GM18951 (cell line): Measurements from ENCODE around the gene RELN.

Experiments
- POLR2A ChIP-seq: IDR thresholded peaks from 4 replicates; pipeline ENCODE4 v1.6.1; 2011; ENCODE audit warnings: mild to moderate bottlenecking; ENCODE audit not compliant: insufficient read length, insufficient read depth; ENCODE audit errors: extremely low read depth
- in situ Hi-C: fragments of 300-500 bp; cut with MboI; formaldehyde crosslinking; loops from one replicate; pipeline ENCODE4 v1.12.0; 2022; ENCODE audit warnings: low sequenced_read_pairs, mixed read lengths, inconsistent platforms; ENCODE audit not compliant: unreplicated experiment

Gene RELN

GRCh38 chr7:103951311-103951710 lies 38.1 kb downstream of the RELN start:
- in situ Hi-C loops: no loop called here
- TF ChIP-seq POLR2A: no peak

DNA sequence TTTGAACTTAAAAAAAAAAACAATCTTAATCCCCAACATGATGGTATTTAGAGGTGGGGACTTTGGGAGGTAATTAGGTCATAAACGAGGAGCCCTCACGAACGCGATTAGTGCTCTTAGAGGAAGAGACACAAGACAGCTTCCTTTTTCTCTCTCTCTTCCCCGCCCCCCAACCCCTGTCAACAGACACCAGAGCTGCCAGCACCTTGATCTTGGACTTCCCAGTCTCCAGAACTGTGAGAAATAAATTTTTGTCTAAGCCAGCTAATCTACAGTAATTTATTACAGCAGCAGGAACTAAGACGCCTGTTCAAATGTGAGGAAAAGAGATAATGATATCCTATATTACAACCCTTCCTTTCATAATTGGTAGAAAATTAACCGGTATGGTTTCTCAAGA lies 40.1 kb downstream of the RELN start:
- TF ChIP-seq POLR2A: no peak
- in situ Hi-C loops: no loop called here

DNA sequence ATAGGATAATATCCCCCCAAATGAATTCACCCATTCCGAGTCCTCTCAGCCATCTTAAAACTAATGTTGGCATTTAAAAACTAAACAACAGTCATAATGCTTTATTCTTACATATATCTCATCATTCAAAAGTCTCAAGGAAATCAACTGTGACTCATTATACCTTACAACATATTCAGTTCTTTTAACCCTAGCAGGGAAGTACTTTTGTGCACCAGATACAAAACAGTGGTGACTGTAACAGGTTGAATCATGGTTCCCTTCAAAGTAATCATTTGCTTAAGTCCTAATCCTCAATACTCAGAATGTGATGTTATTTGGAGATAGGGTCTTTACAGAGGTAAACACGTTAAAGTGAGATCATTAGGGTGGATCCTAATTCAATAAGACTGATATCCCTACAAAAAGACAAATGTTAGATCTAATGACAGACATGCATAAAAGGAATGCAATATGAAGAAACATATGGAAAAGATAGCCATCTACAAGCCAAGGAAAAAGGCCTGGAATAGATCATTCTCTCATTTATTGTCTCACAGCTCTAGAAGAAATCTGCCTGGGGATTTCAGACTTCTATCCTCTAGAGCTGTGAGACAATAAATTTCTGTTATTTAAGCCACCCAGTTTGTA lies 42.3 kb downstream of the RELN start:
- in situ Hi-C loops: no loop called here
- no peak for TF ChIP-seq POLR2A

GRCh38 chr7:103944230-103944900 lies 45.1 kb downstream of the RELN start:
- in situ Hi-C loops: no loop called here
- no peak for TF ChIP-seq POLR2A

GRCh38 chr7:103941976-103942375 lies 47.5 kb downstream of the RELN start:
- in situ Hi-C loops: no loop called here
- no peak for TF ChIP-seq POLR2A

DNA sequence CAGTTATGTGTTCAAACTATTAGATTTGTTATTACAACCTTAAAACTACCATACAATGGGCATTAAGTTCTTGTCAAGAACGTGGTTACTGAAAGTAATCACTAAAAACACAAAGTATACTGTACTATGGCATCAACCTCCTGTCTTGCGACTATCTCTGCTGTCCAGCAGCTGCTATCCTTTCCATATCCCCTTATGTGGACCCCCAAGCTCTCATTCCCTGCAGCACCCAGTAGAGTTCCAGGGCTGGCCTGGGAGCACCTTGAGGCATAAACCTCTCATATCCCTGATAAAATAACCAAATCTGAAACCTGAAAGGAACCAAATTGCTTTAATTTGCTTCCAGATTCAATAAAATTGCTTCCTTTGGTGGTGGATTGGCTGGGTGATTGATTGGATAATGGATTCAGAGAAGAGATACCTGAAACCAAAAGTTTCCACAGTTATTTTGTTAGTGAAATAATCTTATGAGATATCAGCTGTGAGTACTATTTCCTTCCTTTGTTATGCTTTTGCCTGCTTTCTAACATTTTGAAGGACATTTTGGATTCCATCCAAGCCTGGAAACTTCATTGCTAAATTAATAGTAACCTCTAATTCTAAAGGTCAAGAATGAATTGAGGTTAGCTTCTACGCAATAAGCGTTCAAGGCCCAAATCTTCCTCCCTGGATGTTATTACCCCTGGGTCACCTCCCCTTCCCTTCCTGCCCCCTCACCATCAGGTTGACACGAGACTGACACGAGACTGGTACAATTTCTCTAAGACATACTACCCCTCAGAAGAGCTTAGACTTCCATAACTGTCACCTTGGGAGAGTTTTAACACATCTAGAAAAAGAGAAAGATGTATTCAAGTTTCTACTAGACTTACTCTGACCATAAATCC lies 48.8 kb downstream of the RELN start:
- in situ Hi-C loops: no loop called here
- no peak for TF ChIP-seq POLR2A

- in situ Hi-C loops: no loop called here
- no peak for TF ChIP-seq POLR2A
Observed at GRCh38 chr7:103937680-103938079, 51.8 kb downstream of the RELN start.

- in situ Hi-C loops: no loop called here
- TF ChIP-seq POLR2A: no peak
Observed at GRCh38 chr7:103936558-103936957, 52.9 kb downstream of the RELN start.

GRCh38 chr7:103934508-103934907 lies 55.0 kb downstream of the RELN start:
- TF ChIP-seq POLR2A: no peak
- in situ Hi-C loops: no loop called here

DNA sequence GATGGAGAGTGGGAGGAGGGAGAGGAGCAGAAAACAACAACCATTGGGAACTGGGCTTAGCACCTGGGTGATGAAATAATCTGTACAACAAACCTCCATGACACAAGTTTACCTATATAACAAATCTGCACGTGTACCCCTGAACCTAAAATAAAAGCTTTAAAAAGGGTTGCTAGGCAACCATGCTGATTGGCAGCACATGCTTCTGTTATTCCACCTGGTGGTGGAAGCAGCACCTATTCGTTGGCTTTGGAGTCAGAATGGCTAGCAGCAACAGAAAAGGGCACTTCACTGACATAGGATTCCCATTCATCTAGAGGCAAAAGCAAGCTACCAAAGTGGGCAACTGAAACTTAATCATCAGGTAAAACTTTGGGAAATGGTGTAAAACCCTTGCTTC lies 57.1 kb downstream of the RELN start:
- in situ Hi-C loops: no loop called here
- no peak for TF ChIP-seq POLR2A

- in situ Hi-C loops: no loop called here
- no peak for TF ChIP-seq POLR2A
Observed at GRCh38 chr7:103929901-103930311, 59.6 kb downstream of the RELN start.

DNA sequence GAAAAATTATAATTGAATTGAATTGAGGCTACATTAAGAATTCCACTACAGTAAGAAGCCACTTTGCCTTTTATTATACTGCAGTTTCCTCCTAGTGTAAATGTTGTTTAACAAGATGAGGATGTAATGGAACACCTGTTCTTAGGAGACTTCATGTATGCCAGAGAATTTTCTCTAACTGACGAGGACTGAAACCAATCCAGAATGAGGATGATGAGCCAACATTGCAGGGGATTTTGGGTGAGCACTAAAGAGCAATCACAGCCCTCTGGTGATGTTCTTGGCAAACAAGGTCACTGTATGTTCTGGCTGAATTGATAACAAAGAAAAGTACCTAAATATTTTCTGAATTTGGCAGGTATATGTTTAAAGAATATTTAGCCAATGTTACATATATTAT lies 60.9 kb downstream of the RELN start:
- in situ Hi-C loops: no loop called here
- TF ChIP-seq POLR2A: no peak

DNA sequence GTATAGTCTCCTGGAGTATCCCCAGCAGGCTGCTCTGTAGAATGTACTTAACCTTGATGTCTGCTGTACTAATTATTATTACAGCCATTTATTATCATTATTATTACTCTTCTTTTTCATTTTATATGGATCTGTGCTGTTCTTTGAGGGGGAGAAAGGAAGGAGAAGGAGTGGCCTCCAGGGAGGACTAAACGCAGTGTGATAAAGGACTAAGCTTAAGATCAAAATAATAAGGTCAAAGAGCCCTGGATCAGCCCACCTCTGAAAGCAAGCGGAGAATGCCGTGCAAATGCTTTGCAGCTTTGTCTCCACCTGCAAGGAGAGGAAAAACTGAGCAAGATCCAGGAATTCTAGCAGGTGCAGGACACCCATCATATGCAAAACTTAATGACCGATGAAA lies 65.3 kb downstream of the RELN start:
- no peak for TF ChIP-seq POLR2A
- in situ Hi-C loops: no loop called here

GRCh38 chr7:103922407-103922806 lies 67.1 kb downstream of the RELN start:
- in situ Hi-C loops: no loop called here
- no peak for TF ChIP-seq POLR2A

GRCh38 chr7:103921692-103922091 lies 67.8 kb downstream of the RELN start:
- TF ChIP-seq POLR2A: no peak
- in situ Hi-C loops: no loop called here
